Mucosa of descending colon (tissue), 3 donors: ENCODE results near the gene ZNF423. TPM values are rescaled to one million over a fixed set of nuclear protein-coding genes. Genes with fewer than 3 reads are reported as not detected.

Source experiments
- ATAC-seq: fragments of 200-7000 bp; cut with Tn5 transposase; one replicate; pipeline ENCODE4 v1.9.1; 2020; ENCODE audit warnings: mild to moderate bottlenecking, moderate library complexity
- DNase-seq, 3 donors: peaks; one replicate each; pipeline ENCODE4 v3.0.0-alpha.2; 2020
- H3K36me3 ChIP-seq: fragments of 200-600 bp; one replicate; pipeline ENCODE4 v1.8.0; 2021; ENCODE audit warnings: low read depth, mild to moderate bottlenecking
- H3K4me1 ChIP-seq: fragments of 200-600 bp; one replicate; pipeline ENCODE4 v1.8.0; 2021; ENCODE audit warnings: low read depth, mild to moderate bottlenecking
- H3K4me3 ChIP-seq: fragments of 200-600 bp; one replicate; pipeline ENCODE4 v1.8.0; 2021; ENCODE audit warnings: mild to moderate bottlenecking
- H3K9me3 ChIP-seq: fragments of 200-600 bp; one replicate; pipeline ENCODE4 v1.8.0; 2021; ENCODE audit warnings: mild to moderate bottlenecking
- intact Hi-C, 2 donors: fragments of 100-400 bp; cut with DNase I in 1 of 2; cut with micrococcal nuclease in 1 of 2; formaldehyde crosslinking; loops; one replicate each; pipeline versions ENCODE4 v1.11.0 to v1.11.1; 2022; cut with DNase I, micrococcal nuclease
- total RNA-seq, 3 donors: library from RNA; stranded (reverse); fragmentation: NEBNext Ultra II Directional in 2 of 3; extraction: Animal tissue kit (Norgen Biotek cat#: 25700) in 2 of 3; gene quantifications; one replicate each; pipeline versions ENCODE4 v1.2.1 to v1.2.4, GENCODE V29; 2021 to 2023
- TF ChIP-seq, protein P1 (sequence below): fragments of 200-600 bp; IDR thresholded peaks from one replicate; pipeline ENCODE4 v1.8.0; 2022; ENCODE audit warnings: antibody characterized with exemption, mild to moderate bottlenecking
- donor health status: DM: no; HTN: no; CAD: no; lungs with moderate emphysema.
- donor health status: DM: no; HTN: no; CAD: no.
- donor health status: DM: no; HTN: yes; CAD: no.

The ZNF423 gene
- total RNA-seq, 3 donors from 2014 or later = 6.7 to 11.6 (median 11.0) TPM

DNA sequence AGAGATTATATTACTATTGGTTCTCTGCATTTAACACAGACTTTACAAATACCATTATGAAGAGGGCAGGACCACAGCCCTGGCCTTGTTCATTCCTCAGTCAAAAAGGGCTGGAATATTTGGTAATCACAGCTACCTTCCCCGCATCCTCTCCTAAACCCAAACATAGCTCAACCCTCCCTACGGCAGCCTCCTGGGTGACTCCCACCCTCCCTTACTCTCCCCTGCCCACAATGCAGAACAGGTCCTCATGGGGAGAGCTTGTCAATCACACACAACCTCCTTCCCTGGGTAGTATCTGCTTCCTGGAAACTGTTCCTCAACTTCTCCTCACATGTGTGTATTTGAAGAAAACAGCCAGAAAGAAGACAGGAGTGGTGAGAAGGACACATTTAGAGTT lies 258.1 kb downstream of the ZNF423 start:
- ATAC-seq = no peak
- no peak overlapping the region for H3K4me3 ChIP-seq
- no peaks in the 10 kb centered on the region for H3K4me1 ChIP-seq
- intact Hi-C loops = no loop called here
- H3K9me3 ChIP-seq = no peaks in the 10 kb centered on the region
- no peak for DNase-seq
- TF ChIP-seq, protein P1, sequence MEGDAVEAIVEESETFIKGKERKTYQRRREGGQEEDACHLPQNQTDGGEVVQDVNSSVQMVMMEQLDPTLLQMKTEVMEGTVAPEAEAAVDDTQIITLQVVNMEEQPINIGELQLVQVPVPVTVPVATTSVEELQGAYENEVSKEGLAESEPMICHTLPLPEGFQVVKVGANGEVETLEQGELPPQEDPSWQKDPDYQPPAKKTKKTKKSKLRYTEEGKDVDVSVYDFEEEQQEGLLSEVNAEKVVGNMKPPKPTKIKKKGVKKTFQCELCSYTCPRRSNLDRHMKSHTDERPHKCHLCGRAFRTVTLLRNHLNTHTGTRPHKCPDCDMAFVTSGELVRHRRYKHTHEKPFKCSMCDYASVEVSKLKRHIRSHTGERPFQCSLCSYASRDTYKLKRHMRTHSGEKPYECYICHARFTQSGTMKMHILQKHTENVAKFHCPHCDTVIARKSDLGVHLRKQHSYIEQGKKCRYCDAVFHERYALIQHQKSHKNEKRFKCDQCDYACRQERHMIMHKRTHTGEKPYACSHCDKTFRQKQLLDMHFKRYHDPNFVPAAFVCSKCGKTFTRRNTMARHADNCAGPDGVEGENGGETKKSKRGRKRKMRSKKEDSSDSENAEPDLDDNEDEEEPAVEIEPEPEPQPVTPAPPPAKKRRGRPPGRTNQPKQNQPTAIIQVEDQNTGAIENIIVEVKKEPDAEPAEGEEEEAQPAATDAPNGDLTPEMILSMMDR = no peak
- no peaks in the 10 kb centered on the region for H3K36me3 ChIP-seq

DNA sequence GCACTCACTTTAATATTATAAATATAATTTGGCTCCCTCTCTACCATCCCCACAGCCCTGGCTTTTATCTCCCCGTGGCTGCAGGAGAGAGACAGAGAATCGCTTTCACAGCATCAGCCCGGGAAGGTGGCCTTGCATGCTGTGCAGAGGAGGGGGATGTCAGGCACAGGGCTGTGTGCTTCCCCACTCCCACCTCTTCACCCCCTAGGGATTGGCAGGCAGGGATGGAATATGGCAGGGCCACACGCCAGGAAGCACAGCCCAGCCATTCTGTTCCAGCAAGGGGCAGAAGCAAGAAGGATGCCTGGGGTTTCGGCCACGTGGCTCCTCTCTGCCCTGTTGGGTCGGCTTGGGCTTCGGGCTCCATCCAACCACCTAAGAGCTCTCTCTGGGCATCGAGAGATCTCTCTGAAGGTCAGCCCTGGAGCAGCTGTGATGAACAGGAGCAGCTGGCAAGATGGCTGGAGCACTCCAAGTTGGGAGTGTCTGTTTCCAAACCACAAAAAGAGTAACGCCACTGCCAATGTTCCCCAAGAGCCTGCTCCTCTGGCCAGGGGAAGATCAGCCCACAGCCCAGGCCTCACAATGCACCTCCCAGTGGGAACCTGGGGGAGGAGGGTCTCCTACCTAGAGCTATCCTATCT lies 259.1 kb downstream of the ZNF423 start:
- TF ChIP-seq, protein P1 = no peak
- H3K4me1 ChIP-seq = no peaks in the 10 kb centered on the region
- H3K4me3 ChIP-seq = no peak overlapping the region
- no peaks in the 10 kb centered on the region for H3K36me3 ChIP-seq
- DNase-seq (no peak), ATAC-seq (no peak)
- H3K9me3 ChIP-seq = no peaks in the 10 kb centered on the region
- intact Hi-C loops = no loop called here

DNA sequence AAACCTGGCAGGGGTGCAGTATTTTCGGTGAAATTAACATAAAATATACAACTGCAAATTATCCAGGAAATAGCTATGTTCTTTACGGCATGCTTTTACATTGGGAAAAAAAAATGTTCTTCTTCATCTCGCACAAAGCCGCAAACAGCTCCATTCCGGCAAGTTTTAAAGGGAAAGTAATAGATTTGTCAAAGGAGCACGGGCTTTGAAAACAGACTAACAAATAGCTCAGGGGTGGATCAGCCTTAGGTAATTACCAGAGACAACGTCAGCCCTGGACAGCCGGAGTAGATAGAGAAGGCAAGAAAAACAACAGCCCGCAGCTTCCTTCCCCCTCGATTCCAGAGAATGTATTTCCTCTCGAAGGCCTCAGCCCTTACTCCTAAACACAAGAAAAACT lies 259.8 kb downstream of the ZNF423 start:
- TF ChIP-seq, protein P1 = no peak
- ATAC-seq (no peak), DNase-seq (no peak)
- Histone ChIP-seq H3K4me1 (no peaks in the 10 kb centered on the region), H3K36me3 (no peaks in the 10 kb centered on the region), H3K9me3 (no peaks in the 10 kb centered on the region), H3K4me3 (no peak overlapping the region)
- intact Hi-C loops = no loop called here

DNA sequence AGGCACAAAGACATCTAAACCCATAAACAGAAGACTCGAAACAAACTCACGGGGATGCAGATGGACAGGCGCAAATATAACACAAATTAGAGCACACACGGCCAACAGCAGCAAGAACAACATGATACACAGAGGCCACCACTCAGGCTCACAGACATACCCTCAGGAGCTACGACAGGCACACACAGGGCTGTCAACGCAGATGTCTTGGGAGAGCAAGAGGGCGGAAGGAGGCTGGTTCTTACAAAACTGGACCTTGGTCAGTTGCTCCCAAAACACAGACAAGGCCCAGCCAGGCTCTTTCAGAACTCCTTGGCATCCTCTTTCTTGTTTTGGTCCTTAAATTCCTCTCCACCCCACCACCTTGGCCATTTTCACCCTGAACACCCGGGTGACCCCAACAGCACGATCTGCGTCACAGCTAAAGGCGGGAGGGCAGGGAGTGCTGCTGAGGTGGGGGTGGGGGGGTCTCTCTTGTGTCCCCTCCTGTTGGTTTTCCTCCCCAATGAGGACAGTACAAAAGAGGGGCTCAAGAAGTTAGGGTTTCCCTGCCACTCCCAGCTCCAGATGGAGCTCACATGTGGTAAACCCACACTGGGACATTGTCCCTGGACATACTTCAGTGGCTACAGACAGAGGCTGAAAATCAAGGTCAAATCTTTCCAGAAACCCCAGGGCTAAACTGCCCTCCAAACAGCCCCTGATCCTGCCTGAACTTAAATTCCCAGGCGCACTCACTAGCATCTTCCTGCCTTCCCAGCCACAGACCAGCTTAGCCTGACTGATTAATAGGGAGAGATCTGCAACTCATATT lies 261.0 kb downstream of the ZNF423 start:
- H3K4me1 ChIP-seq = no peaks in the 10 kb centered on the region
- H3K36me3 ChIP-seq = no peaks in the 10 kb centered on the region
- intact Hi-C loops = no loop called here
- TF ChIP-seq, protein P1 = no peak
- H3K4me3 ChIP-seq = no peak overlapping the region
- H3K9me3 ChIP-seq = no peaks in the 10 kb centered on the region
- DNase-seq = no peak
- no peak for ATAC-seq

DNA sequence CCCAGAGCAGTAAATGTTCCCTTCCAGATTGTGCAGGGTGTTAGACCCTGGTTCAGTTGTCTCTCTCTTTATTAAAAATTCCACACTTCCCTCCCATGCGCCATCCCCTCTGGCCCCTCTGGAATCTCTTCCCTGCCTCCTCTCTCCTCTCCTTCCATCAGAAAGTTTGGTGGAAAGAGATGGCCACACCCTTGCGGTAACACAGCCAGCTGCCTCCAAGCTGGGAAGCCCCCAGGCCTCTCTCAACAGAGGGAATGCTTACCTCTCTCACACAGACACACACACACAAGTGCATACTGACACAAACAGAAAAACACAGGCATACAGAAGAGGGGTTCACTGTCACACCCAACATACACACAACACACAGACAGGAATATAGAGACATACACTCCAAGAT lies 261.8 kb downstream of the ZNF423 start:
- intact Hi-C loops = no loop called here
- H3K4me1 ChIP-seq = no peaks in the 10 kb centered on the region
- H3K36me3 ChIP-seq = no peaks in the 10 kb centered on the region
- no peak overlapping the region for H3K4me3 ChIP-seq
- no peaks in the 10 kb centered on the region for H3K9me3 ChIP-seq
- TF ChIP-seq, protein P1 = no peak
- DNase-seq = no peak
- ATAC-seq = no peak
